GM21723 (cell line): ENCODE data around the gene DUS3L.

Experiments used
- ATAC-seq: cut with Tn5 transposase; IDR thresholded peaks from one replicate; pipeline ENCODE4 v1.9.1; 2021; ENCODE audit warnings: mild to moderate bottlenecking, moderate library complexity; ENCODE audit not compliant: unreplicated experiment

The DUS3L gene, protein sequence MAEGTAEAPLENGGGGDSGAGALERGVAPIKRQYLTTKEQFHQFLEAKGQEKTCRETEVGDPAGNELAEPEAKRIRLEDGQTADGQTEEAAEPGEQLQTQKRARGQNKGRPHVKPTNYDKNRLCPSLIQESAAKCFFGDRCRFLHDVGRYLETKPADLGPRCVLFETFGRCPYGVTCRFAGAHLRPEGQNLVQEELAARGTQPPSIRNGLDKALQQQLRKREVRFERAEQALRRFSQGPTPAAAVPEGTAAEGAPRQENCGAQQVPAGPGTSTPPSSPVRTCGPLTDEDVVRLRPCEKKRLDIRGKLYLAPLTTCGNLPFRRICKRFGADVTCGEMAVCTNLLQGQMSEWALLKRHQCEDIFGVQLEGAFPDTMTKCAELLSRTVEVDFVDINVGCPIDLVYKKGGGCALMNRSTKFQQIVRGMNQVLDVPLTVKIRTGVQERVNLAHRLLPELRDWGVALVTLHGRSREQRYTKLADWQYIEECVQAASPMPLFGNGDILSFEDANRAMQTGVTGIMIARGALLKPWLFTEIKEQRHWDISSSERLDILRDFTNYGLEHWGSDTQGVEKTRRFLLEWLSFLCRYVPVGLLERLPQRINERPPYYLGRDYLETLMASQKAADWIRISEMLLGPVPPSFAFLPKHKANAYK

GRCh38 chr19:5790559-5791520 lies at the start of gene DUS3L:
Gene DUS3L, minus strand, starts transcription at chr19:5791163. Its CDS starts 22 bp downstream, at chr19:5791141.
- ATAC-seq = peak; percentile 85

DNA sequence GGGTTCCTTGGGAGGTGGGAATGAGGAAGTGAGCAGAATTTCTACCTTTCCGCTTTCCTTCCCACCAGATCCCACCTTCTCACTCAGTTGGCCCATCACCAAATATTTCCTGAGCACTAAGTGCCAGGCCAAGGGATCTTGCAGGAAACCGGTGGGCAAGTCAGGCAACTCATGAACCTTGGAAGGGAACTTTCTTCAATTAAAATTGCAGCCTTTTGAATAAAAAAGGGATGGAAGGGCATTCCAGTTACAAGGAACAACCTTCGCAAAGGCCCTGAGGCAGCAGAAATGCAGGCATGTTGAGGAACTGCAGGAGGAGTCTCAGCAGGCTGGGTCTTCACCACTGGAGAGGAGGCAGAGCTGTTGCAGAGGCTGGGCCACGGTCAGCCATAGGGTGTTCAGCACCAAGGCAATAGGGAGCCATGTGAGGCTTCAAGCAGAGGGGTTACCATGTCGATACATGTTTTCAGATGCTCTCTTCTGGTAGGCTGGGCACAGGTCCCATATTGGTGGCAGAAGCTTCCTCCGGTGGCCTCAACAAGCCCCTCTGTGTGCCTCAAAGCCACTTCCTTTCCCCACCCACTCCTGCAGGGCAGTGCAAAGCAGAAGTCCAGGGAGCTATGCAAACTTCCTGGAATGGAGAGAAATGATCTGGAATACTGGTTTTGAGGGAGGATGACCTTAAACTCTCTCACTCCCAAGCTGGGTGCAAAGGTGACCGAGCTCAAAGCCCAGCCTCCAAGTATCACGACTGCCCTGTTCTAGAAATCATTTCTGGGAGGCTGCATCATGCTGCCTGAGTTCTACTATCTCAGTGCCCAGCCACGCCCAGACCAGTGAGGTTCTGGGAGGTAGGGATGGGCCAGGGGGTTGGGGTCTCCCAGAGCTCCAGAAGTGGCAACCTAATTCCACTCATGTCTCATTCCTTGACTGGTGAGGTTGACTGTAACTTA lies 48.4 kb upstream of the DUS3L start, which contains the start of gene FUT6:
FUT6 (minus strand) TSS at position 638 of the 953 bp plus-strand sequence. CDS start 7,135 bp downstream, outside the sequence.
- no peak for ATAC-seq

- ATAC-seq = no peak
Measured at GRCh38 chr19:5838353-5839064, 47.5 kb upstream of the DUS3L start.

GRCh38 chr19:5837761-5838352 lies 46.9 kb upstream of the DUS3L start:
- ATAC-seq = no peak

- no peak for ATAC-seq
Measured at GRCh38 chr19:5832527-5833216, 41.7 kb upstream of the DUS3L start.

DNA sequence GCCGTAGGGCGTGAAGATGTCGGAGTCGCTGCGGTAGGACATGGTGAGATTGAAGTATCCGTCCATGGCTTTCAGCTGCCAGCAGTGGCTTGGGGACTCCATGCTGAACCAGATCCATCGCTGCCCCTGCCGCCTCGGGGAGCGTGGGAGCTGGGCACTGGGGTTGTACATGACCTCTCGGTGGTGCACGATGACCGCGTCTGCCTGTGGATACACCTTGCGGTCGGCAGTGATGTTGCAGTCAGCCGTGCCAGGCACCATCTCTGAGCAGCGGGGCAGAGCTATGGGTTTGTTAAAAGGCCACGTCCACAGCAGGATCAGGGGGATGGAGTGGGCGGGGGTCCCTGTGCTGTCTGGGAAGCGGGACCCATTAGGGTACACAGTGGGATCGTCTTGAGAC lies 41.1 kb upstream of the DUS3L start:
- no peak for ATAC-seq

- ATAC-seq = no peak
Measured at GRCh38 chr19:5831159-5831558, 40.2 kb upstream of the DUS3L start.

DNA sequence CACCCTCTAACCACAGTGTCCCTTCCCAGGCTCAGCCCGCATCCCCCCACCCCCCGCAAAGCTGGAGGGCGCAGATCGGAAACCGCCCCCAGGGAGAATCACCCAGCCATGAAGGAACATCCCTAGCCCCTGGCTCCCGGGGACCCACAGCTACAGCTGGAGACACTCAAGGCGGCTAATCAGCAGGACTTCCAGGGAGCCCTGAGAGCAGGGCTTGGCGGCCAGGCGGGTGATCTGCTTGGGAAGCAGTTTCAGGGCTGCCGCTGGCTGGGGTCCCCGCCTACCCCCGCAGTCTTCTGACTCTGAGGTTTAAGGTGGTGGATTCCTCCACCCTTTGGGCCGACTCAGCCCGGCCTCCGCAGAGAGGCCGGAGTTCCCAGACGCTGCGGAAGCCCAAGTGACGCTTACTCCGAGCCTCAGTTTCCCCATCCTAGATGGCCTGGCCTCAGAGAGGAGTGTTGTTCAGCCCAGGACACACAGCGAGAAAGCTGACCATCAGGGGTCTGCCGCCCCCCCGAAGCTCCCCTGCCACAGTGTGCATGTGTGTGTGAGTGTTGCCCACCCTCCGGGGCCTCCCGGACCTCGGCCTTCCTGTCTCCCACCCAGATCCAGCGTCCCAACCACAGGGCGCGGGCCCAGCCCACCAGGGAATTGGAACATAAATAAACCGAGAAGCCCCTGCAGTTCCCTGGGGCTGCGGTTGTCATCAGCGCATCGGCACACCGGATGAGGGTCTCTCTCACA lies 38.8 kb upstream of the DUS3L start:
- no peak for ATAC-seq

DNA sequence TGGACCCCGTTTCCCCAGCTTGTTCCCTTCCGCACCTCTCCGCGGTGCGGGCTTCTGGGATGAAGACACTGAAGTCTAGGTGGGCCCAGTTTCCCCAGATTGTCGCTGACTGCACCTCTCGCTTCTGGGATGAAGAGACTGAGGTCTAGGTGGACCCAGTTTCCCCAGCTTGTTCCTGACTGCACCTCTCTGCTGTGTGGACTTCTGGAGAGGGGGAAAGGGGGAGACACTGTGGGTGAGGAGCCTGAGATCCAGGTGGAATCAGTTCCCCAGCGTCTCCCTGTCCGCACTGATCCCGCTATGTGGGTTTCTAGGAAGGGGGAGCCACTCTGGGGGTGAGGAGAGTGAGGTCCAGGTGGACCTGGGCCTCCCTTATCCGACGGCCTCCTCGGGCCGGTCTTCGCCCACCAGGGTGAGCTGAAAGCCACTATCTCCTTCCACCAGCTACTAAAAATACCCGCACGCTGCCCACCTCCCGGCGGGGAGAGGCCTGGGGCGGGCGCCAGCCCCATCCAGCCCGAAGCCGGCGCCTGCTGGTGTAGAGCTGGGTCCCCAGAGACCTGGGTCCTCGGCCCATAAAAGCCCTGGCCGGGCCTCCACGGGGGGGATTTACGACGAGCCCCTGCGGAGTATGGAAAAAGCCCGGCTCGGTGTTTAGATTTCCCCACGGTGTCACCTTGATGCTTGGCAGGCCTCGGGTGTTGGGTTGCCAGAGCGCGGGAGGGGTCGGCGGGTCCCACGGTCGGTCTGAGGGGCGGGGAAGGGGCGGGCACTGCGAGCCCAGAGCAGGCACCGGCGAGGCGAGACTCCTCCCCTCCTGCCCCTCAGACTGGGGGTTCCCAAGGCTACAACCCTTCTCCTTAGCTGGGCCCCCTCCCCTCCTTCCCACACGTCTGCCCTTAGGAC lies 38.0 kb upstream of the DUS3L start:
- no peak for ATAC-seq

DNA sequence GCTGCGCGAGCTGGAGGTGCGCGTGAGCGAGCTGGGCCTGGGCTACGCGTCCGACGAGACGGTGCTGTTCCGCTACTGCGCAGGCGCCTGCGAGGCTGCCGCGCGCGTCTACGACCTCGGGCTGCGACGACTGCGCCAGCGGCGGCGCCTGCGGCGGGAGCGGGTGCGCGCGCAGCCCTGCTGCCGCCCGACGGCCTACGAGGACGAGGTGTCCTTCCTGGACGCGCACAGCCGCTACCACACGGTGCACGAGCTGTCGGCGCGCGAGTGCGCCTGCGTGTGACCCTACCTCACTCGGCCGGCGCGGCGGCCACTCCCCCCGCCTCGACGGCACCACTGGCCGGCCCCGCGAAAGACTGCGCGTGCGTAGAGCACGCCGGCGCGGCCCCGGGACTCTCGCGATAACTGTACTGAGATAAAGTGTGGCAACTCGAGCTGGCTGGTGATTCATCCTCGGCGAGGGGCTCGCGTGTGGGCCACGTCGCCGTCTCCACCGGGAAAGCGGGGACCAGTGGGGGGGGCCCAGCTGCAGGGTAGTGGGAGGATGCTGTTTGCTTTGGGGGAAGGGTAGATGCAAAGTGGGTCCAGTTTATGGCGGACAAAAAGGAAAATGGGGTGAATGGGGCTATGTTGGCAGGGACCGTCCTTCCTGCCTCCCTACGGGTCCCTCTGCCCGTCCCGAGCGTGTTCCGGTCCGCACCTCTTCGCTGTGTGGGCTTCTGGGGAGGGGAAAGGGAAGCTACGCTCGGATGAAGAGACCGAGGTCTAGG lies 37.1 kb upstream of the DUS3L start:
- peak; percentile 58 for ATAC-seq

DNA sequence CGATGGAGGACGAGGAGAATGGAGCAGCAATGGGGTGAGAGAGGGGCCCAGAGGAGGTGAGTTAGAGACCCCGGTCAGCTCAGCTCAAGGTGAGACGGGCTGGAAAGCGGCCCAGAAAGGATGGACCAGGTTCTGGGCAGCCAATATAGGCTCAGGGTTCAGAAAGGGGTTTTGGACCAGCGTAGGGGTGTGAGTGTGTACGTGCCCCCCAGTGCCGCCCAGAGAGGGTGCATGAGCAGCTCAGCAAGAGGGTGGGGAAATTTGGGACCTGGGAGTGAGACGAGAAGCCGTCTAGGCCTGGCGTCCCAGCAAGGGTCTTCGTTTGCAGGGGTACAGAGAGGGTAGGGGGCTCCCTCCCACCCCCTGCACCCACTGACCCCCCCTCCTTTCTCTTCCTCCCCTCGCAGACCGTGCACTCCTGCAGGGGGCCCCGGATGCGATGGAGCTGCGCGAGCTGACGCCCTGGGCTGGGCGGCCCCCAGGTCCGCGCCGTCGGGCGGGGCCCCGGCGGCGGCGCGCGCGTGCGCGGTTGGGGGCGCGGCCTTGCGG lies 36.5 kb upstream of the DUS3L start:
- no peak for ATAC-seq

- no peak for ATAC-seq
Measured at GRCh38 chr19:5826531-5827341, 35.8 kb upstream of the DUS3L start.

DNA sequence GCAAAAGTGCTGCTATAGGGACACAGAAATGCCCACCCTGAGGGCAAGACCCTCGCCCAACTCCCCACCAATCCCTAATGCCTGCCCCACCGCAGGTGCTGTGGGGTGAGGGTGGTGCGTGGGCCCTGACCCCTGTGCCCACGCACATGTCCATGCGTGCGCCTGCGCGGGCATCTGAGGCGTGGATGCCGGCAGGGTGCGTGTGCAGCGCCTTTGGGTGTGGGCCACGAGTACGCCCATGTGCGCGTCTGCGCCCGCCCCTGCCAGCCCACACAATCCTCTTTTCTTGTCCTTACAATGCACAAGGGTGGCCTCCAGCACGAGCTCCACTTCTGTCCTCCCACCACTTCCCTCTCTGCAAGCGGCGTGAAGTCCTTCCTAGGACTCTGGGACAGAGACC lies 34.2 kb upstream of the DUS3L start:
- no peak for ATAC-seq

DNA sequence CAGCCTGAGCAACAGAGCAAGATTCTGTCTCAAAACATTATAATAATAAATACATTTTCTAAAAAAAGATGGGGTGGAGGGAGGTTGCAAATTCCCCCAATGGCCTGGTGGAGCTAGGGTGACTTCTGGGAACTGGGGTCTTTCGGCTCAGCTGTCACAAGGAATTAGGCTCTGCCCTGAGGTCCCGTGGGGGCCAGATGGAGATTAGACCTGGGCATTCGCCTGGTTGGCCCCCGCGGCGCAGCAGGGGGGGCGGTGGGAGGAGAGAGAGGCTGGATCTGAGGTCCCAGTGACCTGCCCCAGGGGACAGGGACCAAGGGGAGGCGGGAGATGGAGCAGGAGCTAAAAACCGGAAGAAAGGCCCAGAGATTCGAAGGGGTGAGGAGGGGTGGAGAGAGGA lies 33.8 kb upstream of the DUS3L start:
- no peak for ATAC-seq
